Right atrium auricular region (tissue), 2 donors: ENCODE measurements around the gene RP9. TPM values are rescaled to one million over a fixed set of nuclear protein-coding genes. Genes with fewer than 3 reads are reported as not detected.

ENCODE experiments used
- DNase-seq: peaks from one replicate; pipeline ENCODE4 v3.0.0-alpha.2; 2019; ENCODE audit warnings: low spot score
- H3K27ac ChIP-seq, 2 donors: fragments of 200-600 bp; sonication (generic); 1 replicate in 1 of 2; 2 replicates in 1 of 2; pipeline ENCODE4 v1.5.1; 2016 to 2019
- H3K27me3 ChIP-seq, 2 donors: fragments of 200-600 bp; sonication (generic); one replicate each; pipeline versions ENCODE4 v1.5.1 to v1.6.0; 2017 to 2019
- H3K36me3 ChIP-seq: fragments of 200-600 bp; sonication (generic); one replicate; pipeline ENCODE4 v1.5.1; 2016
- H3K4me1 ChIP-seq, 2 donors: fragments of 200-600 bp; sonication (generic); one replicate each; pipeline versions ENCODE4 v1.5.1 to v1.6.0; 2017 to 2019
- H3K4me3 ChIP-seq, 2 donors: fragments of 200-600 bp; sonication (generic); 1 replicate in 1 of 2; 2 replicates in 1 of 2; pipeline ENCODE4 v1.5.1; 2017 to 2019; ENCODE audit warnings: mild to moderate bottlenecking in 1 of 2, moderate library complexity in 1 of 2
- H3K9me3 ChIP-seq, 2 donors: fragments of 200-600 bp; sonication (generic); one replicate each; pipeline ENCODE4 v1.5.1; 2019
- total RNA-seq, 2 donors: library from RNA; depleted of rRNA; stranded (reverse); fragments of >200 nt; gene quantifications; one replicate each; pipeline ENCODE4 v1.1.0, GENCODE V29; 2016
- TF ChIP-seq, protein P1 (sequence below), 2 donors: fragments of 200-600 bp; sonication (generic); IDR thresholded peaks; one replicate each; pipeline ENCODE4 v1.5.1; 2019; ENCODE audit warnings: antibody characterized with exemption in 2 of 2

The RP9 gene, protein sequence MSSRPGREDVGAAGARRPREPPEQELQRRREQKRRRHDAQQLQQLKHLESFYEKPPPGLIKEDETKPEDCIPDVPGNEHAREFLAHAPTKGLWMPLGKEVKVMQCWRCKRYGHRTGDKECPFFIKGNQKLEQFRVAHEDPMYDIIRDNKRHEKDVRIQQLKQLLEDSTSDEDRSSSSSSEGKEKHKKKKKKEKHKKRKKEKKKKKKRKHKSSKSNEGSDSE
- total RNA-seq = 10 to 100 TPM; 16.3 to 19.8 TPM

DNA sequence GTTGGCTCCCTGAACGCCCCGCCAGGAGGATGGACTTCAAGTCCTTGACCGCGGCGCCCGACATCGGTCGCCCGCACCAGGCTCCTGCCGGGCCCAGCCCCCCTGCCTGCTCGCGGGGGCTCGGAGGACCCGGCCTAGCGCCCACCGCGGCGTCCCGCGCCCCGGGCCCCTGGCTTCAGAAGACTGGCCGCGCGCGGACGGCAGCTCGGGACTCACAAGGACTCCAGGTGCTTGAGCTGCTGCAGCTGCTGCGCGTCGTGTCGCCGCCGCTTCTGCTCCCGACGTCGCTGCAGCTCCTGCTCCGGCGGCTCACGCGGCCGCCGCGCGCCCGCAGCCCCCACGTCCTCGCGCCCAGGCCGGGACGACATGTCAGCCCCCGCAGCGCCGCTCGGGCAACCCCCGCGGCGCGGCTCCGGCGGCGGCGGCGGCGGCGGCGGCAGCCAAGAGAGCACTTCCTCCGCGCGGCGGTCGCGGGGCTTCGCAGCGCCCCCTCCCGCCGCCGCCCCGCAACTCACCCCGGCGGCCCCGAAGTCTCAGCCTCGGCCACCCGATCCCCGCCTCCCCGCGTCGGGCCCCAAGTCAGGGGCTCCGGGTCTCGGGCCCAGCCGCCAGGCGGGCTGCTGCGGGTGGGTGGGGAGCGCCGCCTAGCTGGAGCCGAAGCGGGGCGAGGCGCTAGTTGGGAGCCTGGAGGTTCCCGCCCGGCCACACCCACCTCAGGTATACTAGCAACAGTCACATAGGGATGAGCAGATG is at the start of gene RP9:
RP9 (minus strand) TSS at position 400 of the 753 bp plus-strand sequence; CDS start at position 368, 32 bp downstream.
- DNase-seq = no peak
- Histone ChIP-seq H3K36me3 (no peaks in the 10 kb centered on the region), H3K4me1 (peaks cover 0 to 37% of the 10 kb centered on the region in 2 donors), H3K4me3 (peak within 1 kb of the TSS; percentile 94 to 96), H3K9me3 (no peaks in the 10 kb centered on the region), H3K27ac (peak within 1 kb of the TSS; percentile 82 to 85), H3K27me3 (no peaks in the 10 kb centered on the region)
- TF ChIP-seq, protein P1, sequence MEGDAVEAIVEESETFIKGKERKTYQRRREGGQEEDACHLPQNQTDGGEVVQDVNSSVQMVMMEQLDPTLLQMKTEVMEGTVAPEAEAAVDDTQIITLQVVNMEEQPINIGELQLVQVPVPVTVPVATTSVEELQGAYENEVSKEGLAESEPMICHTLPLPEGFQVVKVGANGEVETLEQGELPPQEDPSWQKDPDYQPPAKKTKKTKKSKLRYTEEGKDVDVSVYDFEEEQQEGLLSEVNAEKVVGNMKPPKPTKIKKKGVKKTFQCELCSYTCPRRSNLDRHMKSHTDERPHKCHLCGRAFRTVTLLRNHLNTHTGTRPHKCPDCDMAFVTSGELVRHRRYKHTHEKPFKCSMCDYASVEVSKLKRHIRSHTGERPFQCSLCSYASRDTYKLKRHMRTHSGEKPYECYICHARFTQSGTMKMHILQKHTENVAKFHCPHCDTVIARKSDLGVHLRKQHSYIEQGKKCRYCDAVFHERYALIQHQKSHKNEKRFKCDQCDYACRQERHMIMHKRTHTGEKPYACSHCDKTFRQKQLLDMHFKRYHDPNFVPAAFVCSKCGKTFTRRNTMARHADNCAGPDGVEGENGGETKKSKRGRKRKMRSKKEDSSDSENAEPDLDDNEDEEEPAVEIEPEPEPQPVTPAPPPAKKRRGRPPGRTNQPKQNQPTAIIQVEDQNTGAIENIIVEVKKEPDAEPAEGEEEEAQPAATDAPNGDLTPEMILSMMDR (IDR thresholded peaks at IDR 0.05) = peak; percentile 70

DNA sequence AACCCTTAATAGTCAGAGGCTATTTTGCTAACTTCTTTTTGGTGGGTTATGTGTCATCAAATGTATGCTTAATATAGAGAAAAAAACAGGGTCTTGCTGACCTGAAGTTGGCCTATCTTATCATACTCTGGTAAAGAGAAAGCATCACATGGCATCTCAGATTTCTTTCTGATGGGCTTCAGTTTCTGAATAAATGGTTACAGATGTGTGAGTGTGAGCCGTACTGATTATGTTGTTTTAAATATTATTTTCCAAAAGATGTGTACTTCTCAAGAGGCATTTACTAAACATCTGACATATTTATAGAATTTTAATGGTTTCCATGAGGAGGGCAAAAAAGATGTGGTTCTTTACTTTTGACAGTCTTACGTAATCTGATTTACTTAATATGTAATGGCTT is 48.6 kb upstream of the RP9 start:
- no peak overlapping the region for H3K4me3 ChIP-seq
- H3K27me3 ChIP-seq = no peaks in the 10 kb centered on the region
- H3K27ac ChIP-seq = peak overlapping the region in 1 of 2 donors; percentile 26
- TF ChIP-seq, protein P1 (IDR thresholded peaks at IDR 0.05) = no peak
- H3K4me1 ChIP-seq = peaks cover 0 to 13% of the 10 kb centered on the region in 2 donors
- no peak for DNase-seq
- H3K9me3 ChIP-seq = no peaks in the 10 kb centered on the region
- no peaks in the 10 kb centered on the region for H3K36me3 ChIP-seq

DNA sequence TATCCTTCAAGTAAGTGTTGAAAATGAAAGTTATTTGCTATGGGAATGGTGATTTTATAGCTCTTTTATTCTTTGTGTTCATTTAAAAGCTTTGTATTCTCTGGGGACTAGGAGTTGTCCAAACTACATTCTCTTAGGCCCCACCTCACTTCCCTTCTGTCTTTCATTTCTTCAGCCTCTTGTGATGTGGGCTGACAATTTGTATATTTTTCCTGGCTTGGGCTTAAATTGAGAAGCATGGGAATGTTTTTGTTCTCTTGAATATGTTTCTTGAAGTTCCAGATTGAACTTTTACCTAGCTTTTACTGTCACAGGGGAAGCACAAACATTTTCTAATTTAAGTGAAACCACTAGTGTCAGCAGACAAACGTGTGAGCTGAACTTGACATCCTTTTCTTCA is 48.1 kb upstream of the RP9 start:
- Histone ChIP-seq H3K4me3 (no peak overlapping the region), H3K27ac (peak overlapping the region in 1 of 2 donors; percentile 26), H3K27me3 (no peaks in the 10 kb centered on the region), H3K4me1 (peaks cover 0 to 13% of the 10 kb centered on the region in 2 donors), H3K9me3 (no peaks in the 10 kb centered on the region), H3K36me3 (no peaks in the 10 kb centered on the region)
- TF ChIP-seq, protein P1 (IDR thresholded peaks at IDR 0.05) = no peak
- no peak for DNase-seq

DNA sequence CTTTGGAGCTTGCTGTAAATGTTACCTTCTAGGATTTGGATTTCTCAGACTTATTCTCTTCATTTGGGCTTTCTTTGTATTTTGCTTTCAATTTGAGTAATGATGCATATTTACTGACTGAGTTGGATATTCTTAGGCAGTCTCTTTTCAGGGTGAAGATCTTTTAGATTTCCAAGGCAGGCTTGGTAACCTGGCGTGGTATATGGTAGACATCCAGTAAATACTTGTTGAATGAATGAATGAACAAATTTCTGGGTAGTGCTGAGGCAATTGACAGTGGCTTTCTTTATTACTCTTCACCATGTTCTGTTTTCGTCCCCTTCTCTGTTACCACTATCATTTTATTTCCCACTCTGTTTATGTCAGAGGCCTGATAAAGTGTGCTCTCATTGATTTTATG is 47.2 kb upstream of the RP9 start:
- Histone ChIP-seq H3K9me3 (no peaks in the 10 kb centered on the region), H3K4me3 (no peak overlapping the region), H3K27ac (no peak overlapping the region), H3K36me3 (no peaks in the 10 kb centered on the region), H3K4me1 (peaks cover 0 to 13% of the 10 kb centered on the region in 2 donors), H3K27me3 (no peaks in the 10 kb centered on the region)
- no peak for DNase-seq
- TF ChIP-seq, protein P1 (IDR thresholded peaks at IDR 0.05) = no peak

DNA sequence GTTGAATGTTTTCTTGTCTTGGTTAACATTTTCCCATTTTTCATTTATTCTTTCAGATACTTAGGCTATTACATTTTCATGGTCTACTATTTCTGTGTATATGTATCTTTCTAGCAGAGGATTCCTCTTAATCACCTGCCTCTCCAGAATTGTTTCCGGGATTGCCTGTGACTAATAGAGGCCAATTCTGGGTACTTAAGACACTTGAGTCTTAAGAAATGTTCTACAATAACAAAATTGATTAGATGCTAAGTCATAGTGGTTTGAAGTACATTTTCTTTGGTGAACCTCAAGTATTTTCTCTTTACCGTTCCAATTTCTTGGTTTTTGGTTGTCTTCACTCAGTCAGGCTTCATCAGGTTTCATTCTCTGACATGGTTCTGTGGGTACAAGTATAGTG is 46.6 kb upstream of the RP9 start:
- TF ChIP-seq, protein P1 (IDR thresholded peaks at IDR 0.05) = no peak
- H3K9me3 ChIP-seq = no peaks in the 10 kb centered on the region
- no peak overlapping the region for H3K27ac ChIP-seq
- no peak overlapping the region for H3K4me3 ChIP-seq
- peaks cover 0 to 13% of the 10 kb centered on the region in 2 donors for H3K4me1 ChIP-seq
- no peak for DNase-seq
- H3K36me3 ChIP-seq = no peaks in the 10 kb centered on the region
- no peaks in the 10 kb centered on the region for H3K27me3 ChIP-seq
